HG02798 (cell line): ENCODE measurements around the gene GPX7.

Experiments used
- ATAC-seq: cut with Tn5 transposase; IDR thresholded peaks from one replicate; pipeline ENCODE4 v1.9.1; 2021; ENCODE audit warnings: mild to moderate bottlenecking; ENCODE audit not compliant: unreplicated experiment, poor library complexity

GPX7 gene

DNA sequence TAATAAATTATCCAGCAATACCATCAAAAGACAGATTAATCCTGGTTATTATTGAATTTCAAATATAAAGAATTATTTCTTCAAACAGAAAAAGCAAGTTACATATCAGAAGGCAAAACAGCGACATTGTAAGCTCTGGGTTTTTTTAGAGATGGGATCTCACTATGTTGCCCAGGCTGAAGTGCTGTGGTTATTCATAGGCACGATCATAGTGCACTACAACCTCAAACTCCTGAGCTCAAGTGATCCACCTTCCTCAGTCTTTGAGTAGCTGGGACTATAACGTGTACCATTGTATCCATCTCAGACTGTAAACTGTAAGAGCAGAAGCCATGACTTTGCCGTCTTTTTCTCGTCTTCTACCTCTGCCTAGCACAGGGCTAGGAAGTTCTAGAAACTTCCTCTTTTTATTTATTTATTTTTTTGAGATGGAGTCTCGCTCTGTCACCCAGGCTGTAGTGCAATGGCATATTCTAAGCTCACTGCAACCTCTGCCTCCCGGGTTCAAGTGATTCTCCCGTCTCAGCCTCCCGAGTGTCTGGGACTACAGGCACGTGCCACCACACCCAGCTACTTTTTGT lies 20.0 kb upstream of the GPX7 start:
- ATAC-seq, result no peak

GRCh38 chr1:52585474-52585873 lies 16.7 kb upstream of the GPX7 start:
- no peak for ATAC-seq

- no peak for ATAC-seq
These were observed 14.1 kb upstream of the GPX7 start for GRCh38 chr1:52588027-52588426.

- no peak for ATAC-seq
These were observed 13.6 kb upstream of the GPX7 start for GRCh38 chr1:52588535-52588934.

DNA sequence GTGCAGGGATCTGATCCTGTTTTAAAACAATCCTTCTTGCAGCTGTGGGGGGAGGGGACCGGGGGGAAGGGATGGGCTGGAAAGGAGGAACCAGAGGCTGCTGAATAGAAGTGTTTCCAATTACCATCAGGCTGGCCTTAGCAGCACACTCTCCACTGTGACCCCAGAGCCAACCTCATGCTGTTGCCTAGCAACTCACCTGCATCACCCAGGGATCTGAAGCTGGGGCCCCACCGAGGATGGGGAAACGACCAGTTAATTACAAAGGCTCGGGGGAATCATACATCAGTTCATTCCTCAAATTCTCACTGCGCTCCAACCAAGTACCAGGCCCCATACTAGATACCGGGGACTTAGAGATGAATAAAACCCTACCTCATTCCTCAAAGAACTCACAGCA lies 11.9 kb upstream of the GPX7 start:
- ATAC-seq, result no peak

DNA sequence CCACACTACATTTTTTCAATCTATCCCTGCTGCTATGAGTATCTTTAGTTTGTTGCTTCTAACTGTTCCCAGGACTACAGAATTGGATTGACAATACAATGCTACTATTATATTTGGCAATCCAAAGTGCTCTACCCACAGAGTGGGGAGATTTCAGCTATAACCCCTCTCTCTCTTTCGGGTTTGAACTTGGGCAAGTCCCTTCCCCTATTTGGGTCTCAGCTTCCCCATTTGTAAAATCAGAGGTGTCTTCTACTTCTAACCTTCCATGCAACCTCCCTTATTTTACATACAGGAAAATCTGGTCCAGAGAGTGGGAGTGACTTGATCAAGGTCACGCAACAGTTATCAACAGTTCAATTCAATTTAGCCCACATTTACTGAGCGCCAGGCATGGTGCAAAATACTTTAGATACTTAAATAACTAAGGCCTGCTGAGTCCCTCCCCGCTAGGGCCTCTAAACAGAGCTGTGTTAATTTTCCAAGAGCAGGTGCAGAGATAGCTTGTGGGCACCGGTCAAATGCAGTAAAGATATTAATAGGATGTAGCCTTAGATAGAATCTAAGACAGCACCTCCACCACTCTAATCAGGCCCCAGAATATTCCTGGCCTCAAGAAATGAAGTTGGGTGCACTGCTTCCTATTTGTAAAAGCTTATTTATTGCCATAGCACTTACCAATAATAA lies 9.4 kb upstream of the GPX7 start:
- ATAC-seq, result no peak

DNA sequence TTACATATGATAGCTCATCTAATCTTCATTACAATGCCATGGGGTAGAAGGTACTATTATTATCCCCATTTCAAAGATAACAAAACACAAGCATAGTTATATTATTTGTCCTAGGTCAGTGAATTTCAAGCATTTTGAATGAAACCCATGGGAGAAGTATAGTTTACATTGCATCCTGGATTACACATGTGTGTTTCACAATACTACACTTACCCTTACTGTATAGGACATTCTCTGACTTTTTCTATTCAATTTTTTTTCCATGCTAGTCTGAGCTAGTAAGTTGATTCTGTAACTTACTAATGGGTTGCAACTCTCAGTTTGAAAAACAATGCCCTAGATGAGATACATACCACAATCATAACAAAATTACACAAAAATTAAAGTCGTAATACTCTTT lies 8.7 kb upstream of the GPX7 start:
- ATAC-seq, result no peak

GRCh38 chr1:52595061-52595460 lies 7.1 kb upstream of the GPX7 start:
- no peak for ATAC-seq

- ATAC-seq, result no peak
These were observed 4.3 kb upstream of the GPX7 start for GRCh38 chr1:52597912-52598311.

DNA sequence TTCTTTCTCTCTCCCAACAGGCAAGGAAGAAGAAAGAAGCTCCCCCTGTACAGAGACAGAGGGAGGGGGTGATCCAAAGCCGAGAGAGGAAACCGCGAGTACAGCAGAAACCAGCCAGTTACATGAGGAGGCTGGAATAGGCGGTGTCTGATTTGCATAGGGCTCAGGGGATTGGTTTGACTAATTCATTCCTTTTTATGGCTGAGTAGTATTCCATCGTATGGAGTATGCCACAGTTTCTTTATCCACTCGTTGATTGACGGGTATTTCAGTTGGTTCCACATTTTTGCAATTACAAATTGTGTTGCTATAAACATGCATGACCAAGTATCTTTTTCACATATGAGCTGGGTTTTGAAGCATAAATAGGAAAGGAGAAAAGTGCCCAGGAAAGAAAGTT lies 3.4 kb upstream of the GPX7 start:
- no peak for ATAC-seq

GRCh38 chr1:52599236-52599635 lies 2.9 kb upstream of the GPX7 start:
- ATAC-seq, result no peak

GRCh38 chr1:52600533-52601179 lies 1.5 kb upstream of the GPX7 start:
- ATAC-seq, result no peak

GRCh38 chr1:52601519-52601918 lies 652 bp upstream of the GPX7 start:
- ATAC-seq, result no peak

DNA sequence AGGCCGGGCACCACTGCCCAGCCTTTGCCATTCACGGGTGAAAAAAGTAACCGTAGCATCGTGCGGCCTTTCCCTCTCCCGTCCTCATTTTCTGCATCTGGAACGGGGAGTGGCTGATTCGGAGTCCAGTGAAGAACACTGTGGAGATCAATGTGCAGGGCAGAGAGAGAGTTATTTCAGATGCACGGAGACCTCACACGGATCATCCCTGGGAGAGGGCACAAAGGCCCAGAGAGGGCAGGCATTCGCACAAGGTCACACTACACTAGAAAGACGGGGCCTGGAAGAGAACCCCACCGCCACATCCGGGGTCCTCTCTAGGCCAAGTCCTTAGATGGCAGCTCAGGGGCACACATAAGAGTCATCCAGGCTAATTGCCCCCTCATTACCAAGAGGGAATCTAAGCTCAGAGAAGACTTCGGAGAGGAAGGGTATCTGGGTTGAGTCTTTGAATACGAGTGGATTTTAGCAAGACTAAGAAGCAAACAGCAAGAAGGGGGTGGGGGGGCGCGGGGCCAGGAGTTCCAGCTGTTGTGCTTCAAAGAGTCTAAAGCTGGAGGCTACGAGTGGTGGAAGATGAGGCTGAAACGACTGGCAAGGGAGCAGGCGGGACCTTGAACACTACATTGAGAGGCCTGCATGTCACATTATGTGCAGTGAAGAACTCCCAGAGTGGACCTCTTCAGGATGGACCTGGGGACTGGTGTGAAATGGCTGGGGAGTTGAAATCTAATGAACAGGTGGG lies 857 bp downstream of the GPX7 start:
- peak; percentile 8 for ATAC-seq

DNA sequence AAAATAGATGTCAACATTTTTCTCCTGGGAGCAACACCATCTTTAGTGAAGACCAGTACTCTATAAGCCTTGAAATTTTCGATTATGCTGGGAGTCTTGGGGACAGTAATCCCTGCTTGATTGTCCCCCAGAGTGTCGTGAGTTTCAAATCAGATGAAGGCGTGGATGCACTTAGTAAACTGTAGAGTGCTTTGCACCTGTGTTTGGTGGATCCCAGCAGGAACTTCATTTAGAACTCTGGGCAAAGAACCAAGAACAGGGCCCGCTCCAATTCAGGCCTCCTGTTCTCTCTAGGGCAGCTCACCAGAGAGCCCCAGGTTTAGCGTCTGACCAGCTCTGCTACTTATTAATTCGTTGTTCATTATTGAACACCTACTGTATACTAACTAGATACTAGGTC lies 1.5 kb downstream of the GPX7 start:
- ATAC-seq, result no peak

GRCh38 chr1:52604063-52604770 lies 2.0 kb downstream of the GPX7 start:
- no peak for ATAC-seq

DNA sequence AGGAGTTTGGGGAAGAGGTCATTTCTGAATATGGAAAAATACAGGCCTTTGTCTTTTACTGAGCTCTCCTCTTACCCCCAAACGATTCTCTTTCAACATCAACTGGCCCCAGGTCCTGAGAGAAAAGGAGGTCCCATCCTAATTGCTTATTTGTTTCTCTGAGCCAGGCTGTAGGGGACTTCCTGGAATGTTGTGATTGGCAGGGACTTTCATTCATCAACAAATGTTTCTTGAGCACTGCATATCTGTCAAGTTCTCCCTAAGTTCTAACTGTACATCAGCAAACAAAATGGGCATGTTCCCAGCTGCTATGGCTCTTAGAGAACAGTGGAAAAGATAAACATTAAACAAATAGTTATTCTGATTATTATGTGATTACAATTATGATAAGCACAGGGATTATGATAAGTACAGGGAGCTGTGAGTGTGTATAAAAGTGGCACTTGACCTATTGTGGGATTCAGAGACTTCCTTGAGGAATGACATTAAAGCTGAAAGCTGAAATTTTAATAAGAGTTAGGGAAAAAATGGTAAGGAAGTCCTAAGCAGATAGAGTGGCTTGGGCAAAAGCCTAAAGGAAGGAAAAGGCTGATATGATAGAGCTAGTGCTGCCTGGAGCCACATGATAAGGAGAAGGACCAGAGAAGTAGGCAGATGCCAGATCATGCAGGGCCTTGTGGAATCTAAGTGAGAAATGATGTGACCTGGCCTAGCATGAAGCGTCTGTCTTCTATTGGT lies 11.6 kb downstream of the GPX7 start:
- ATAC-seq, result no peak

DNA sequence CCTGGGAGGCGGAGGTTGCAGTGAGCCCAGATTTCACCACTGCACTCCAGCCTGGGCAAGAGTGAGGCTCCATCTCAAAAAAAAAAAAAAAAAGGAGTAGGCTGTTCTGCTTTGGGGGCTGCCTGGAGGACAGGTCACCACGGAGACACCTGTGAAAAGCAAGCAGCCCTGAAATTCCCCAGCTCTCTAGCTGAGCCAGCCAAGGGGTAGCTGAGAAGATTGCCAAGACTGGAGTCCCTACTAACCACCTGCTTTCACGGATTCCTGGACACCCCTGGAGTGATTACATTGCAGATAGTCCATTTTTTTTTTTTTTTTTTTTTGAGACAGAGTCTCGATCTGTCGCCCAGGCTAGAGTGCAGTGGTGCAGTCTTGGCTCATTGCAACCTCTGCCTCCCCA lies 12.5 kb downstream of the GPX7 start:
- ATAC-seq, result no peak

- ATAC-seq, result no peak
These were observed 13.4 kb downstream of the GPX7 start for GRCh38 chr1:52615489-52616042.

DNA sequence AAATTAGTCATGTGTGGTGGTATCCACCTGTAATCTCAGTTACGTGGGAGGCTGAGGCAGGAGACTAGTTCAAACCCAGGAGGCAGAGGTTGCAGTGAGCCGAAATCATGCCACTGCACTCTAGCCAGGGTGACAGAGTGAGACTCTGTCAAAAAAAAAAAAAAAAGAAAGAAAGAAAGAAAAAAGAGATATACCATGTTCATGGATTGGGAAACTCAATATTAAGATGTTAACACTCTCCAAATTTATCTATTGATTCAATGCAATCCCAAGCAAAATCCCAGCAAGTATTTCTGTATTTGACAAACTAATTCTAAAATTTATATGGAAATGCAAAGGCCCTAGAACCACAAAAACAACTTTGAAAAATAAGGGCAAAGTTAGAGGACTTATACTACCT lies 19.8 kb downstream of the GPX7 start:
- no peak for ATAC-seq
